ENCODE measurements around the gene AGT.

AGT gene

GRCh38 chr1:230704830-230705229, 9.1 kb downstream of the AGT start:
- no peak overlapping the region for H3K4me3 ChIP-seq (replicated peaks in 1 of 2; ENCODE audit: low read depth in 2 of 2, low read length in 2 of 2)
- no peak for TF ChIP-seq CTCF (IDR thresholded peaks at IDR 0.05; ENCODE audit: low read depth, low read length)
- DNase-seq (ENCODE audit: low read depth in 2 of 2) = no peak

GRCh38 chr1:230703679-230704385, 10.1 kb downstream of the AGT start:
- DNase-seq (ENCODE audit: low read depth in 2 of 2) = no peak
- H3K4me3 ChIP-seq (replicated peaks in 1 of 2; ENCODE audit: low read depth in 2 of 2, low read length in 2 of 2) = no peak overlapping the region
- TF ChIP-seq CTCF (IDR thresholded peaks at IDR 0.05; ENCODE audit: low read depth, low read length) = no peak

- no peak for TF ChIP-seq CTCF (IDR thresholded peaks at IDR 0.05; ENCODE audit: low read depth, low read length)
- no peak overlapping the region for H3K4me3 ChIP-seq (replicated peaks in 1 of 2; ENCODE audit: low read depth in 2 of 2, low read length in 2 of 2)
- no peak for DNase-seq (ENCODE audit: low read depth in 2 of 2)
Observed at GRCh38 chr1:230702934-230703678, 10.8 kb downstream of the AGT start.

GRCh38 chr1:230701895-230702768, 11.8 kb downstream of the AGT start:
- no peak for DNase-seq (ENCODE audit: low read depth in 2 of 2)
- TF ChIP-seq CTCF (IDR thresholded peaks at IDR 0.05; ENCODE audit: low read depth, low read length) = no peak
- no peak overlapping the region for H3K4me3 ChIP-seq (replicated peaks in 1 of 2; ENCODE audit: low read depth in 2 of 2, low read length in 2 of 2)

- no peak overlapping the region for H3K4me3 ChIP-seq (replicated peaks in 1 of 2; ENCODE audit: low read depth in 2 of 2, low read length in 2 of 2)
- no peak for TF ChIP-seq CTCF (IDR thresholded peaks at IDR 0.05; ENCODE audit: low read depth, low read length)
- DNase-seq (ENCODE audit: low read depth in 2 of 2) = no peak
Observed at GRCh38 chr1:230701434-230701833, 12.5 kb downstream of the AGT start.

- TF ChIP-seq CTCF (IDR thresholded peaks at IDR 0.05; ENCODE audit: low read depth, low read length) = no peak
- DNase-seq (ENCODE audit: low read depth in 2 of 2) = no peak
- no peak overlapping the region for H3K4me3 ChIP-seq (replicated peaks in 1 of 2; ENCODE audit: low read depth in 2 of 2, low read length in 2 of 2)
Observed at GRCh38 chr1:230700132-230700531, 13.8 kb downstream of the AGT start.
